Forelimb muscle (tissue), 1 donor: Measurements from ENCODE around the gene ASB18. TPM values are rescaled to one million over a fixed set of nuclear protein-coding genes. Genes with fewer than 3 reads are reported as not detected.
"Not testable (repeated sequence)": the region's sequence is repeated elsewhere in the genome, so short reads cannot be mapped to it uniquely, and the experiment has no call there.

Experiments used
- DNase-seq: peaks from one replicate; pipeline ENCODE4 v3.0.0-alpha.2; 2013; ENCODE audit warnings: low read depth
- polyA plus RNA-seq: library from polyadenylated mRNA; unstranded; fragments of 120-200 nt; gene quantifications from one replicate; pipeline ENCODE4 v1.2.1, GENCODE V29; 2013; ENCODE audit not compliant: insufficient read length

ASB18 gene
- polyA plus RNA-seq, 1 donor = 8.3 TPM

GRCh38 chr2:236286873-236287545 is 22.8 kb upstream of the ASB18 start:
- no peak for DNase-seq

- no peak for DNase-seq
Observed at GRCh38 chr2:236284208-236284607, 20.0 kb upstream of the ASB18 start.

- no peak for DNase-seq
Observed at GRCh38 chr2:236282406-236282805, 18.2 kb upstream of the ASB18 start.

- DNase-seq = no peak
Observed at GRCh38 chr2:236281423-236281822, 17.2 kb upstream of the ASB18 start.

GRCh38 chr2:236273126-236273525 is 8.9 kb upstream of the ASB18 start:
- no peak for DNase-seq

- no peak for DNase-seq
Observed at GRCh38 chr2:236271851-236272250, 7.6 kb upstream of the ASB18 start.

DNA sequence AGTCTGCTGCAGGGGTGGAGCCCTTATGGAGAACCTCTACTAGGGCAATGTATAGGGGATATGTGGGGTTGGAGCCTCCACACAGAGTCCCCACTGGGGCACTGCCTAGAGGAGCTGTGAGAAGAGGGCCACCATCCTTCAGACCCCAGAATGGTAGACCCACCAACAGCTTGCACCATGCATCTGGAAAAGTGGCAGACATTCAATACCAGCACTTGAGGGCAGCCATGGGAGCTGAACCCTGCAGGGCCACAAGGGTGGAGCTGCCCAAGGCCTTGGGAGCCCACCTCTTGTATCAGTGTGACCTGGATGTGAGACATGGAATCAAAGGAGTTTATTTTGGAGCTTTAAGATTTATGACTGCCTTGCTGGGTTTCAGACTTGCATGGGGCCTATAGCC is 5.7 kb upstream of the ASB18 start:
- not testable (repeated sequence) for DNase-seq

DNA sequence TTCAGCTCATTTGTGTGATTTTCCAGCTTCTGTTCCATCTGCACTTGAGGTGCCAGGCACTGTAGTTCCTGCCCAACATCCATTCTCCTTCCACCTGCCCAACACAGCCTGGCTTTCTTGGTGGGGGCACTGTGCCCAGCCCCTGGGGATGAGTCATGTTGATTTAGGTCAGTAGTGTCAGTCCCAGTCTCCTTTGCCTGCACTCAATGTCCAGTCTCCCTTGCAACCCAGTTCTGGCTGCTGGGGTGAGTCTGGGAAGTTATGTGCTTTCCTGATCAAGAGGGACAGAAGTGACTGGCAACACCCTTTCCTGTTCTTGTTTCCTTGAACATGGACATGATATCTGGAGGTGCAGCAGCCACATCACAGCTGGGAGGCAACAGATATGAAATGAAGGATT is 1.5 kb upstream of the ASB18 start:
- no peak for DNase-seq

- DNase-seq = no peak
Observed at GRCh38 chr2:236262238-236262637, 2.0 kb downstream of the ASB18 start.

GRCh38 chr2:236261452-236261851 is 2.8 kb downstream of the ASB18 start:
- no peak for DNase-seq

GRCh38 chr2:236259371-236259770 is 4.8 kb downstream of the ASB18 start:
- no peak for DNase-seq

DNA sequence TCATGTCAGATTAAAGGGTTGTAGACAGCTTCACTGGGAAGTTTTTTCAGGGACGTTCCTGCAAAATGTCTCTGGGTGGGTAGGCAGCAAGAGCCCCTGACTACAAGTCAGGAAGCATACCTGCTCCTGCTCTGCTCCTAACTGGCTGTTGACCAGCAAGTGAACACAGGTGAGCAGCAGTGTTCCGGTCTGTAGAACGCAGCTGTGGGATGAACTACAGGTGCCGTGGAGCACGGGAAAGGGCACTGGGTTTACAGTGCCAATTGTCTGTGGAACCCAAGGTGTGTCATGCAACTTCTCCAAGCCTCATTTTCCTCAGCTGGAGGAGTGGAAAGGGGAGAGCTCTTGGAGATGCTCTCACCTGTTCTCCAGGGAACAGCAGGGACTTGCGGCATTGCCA is 6.6 kb downstream of the ASB18 start:
- DNase-seq = no peak

DNA sequence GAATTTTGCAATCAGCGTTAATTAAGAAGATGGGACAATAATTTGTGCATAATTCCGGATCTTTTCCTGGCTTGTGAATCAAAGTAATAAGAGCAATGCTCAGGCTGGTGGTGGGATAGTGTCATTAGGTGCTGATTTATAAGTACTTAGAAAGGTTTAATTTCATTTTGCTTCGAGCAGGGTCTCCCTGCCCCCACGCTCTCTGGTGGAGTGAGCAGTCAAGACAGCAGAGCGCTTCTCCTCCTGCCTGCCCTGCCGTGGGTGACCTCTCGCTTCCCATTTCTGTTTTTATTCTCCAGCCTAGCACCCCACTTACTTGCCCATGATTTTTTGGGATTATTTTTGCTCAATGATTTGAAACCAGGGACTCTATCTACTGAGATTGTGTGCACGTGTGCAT is 7.1 kb downstream of the ASB18 start:
- DNase-seq = no peak

DNA sequence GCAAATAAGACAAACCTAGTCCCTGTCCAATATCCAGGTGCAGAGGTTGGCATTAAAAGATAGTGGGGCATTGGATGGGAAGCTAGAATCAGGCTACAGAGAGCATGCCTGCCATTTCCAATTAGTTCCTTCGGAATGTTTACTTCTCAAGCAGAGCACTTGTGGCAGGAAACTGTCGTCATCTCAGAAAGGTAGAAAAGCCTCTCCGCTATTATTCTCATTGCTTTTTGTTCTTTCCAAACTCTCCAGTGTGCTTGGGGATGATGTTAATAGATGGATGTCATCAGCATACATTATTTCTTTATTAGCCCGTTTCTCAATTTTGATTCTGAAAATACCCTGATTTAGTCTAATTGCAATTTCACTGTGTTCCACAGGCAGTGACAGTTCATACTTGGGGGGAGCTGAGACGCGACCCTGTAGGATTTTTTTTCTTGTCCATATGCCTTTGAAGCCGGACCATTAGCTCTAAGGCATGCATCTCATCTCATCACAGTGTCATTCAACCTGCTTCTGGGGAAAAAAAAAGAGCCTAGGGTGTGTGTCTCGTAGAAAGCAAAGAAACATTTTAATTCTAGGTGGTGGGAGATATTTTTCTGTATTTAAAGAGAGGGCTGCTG is 7.7 kb downstream of the ASB18 start:
- no peak for DNase-seq

DNA sequence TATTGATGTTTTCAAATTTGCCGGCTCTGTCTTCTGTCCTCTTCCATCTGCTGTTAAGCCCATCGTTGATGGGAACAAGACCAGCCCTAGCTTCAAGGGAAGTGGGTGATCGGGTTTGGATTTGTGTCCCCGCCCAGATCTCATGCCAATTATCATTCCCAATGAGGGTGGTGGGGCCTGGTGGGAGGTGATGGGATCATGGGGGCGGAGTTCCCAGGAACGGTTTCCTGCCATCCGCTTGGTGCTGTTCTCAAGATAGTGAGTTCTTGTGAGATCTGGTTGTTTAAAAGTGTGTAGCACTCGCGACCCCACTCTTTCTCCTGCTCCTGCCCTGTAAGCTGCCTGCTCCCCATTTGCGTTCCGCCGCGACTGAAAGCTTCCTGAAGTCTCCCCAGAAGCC is 9.5 kb downstream of the ASB18 start:
- DNase-seq = no peak

DNA sequence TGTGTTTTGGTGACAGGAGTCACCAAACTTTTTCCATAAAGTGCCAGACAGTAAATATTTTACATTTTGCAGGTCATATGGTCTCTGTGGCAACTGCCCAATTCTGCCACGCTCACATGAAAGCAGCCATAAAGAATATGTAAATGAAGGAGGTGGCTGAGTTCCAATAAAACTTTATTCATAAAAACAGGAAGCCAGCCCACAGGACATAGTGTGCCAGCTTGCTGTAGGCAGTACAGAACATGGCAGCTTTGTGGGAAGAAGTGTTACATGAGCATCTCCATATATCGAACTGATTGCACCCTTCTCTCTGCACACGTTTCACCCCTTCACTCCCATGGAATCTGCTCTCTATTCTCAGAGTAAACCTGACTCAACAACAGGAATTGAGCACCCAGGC is 10.2 kb downstream of the ASB18 start:
- DNase-seq = no peak

DNA sequence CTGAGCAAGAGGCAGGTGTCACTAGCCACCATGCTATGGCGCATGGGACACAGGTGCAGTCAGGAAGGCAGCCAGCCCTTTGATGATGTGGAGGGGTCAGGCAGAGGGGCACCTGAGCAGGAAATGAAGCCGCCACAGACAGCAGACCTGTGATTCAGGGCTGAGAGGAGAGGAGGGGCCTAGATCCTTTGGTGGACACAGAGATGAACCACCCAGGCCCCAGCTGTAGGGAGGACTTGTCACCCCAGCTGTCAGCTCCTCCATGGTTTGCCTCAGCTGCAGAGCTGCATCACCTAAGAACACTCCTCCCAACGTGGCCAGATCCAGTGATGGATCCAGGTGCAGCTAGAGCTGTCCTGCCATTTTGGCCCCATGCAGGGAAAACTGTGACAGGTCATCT is 11.6 kb downstream of the ASB18 start:
- no peak for DNase-seq

DNA sequence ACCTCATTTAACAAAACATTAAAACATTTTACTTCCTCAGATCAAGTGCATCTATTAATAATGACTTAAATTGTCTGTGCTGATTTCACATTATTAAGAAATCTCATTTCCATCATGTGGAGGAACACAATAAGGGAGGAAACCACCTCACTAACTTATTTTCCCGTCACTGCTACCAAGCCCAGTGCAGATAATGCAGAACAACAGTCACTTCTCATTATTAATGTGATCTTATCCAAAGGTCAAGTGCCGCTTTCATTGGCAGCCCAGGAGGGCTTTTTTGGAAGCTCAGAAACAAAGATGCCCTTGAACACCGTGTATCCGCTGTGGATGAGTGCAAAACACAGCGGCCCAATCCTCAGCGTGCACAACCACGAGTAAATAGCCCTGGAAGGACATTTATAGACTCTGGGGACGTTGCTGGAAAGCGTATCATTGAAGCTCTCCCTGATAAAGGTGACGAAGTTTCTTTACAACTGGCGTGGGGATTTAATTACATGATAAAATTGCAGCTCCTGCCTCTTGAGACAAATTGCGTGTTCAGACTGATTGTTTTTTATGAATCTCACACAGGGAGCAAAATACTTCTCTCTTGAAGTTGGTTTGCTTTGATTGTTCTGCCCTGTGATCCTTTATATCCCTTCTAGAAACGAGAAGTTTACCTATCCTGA is 13.2 kb downstream of the ASB18 start:
- no peak for DNase-seq

DNA sequence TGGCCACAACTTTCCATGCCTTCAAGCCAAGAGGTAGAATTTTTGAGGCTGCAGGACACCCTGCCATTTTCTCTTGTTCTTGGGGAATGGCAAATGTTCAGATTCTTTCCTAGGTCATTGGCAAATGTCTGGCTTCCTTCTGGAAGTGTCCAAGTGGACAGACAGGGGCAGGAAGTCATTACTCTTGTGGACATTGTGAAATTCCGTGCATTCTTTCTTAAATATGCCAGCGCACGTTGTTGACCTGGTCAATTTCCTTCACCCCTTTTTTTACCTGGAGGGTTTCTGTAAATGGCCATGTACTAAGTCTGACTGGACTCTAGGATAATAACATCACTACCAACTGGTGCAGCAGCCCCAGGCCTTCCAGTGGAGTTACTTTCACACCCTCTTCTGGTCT is 13.9 kb downstream of the ASB18 start:
- no peak for DNase-seq

DNA sequence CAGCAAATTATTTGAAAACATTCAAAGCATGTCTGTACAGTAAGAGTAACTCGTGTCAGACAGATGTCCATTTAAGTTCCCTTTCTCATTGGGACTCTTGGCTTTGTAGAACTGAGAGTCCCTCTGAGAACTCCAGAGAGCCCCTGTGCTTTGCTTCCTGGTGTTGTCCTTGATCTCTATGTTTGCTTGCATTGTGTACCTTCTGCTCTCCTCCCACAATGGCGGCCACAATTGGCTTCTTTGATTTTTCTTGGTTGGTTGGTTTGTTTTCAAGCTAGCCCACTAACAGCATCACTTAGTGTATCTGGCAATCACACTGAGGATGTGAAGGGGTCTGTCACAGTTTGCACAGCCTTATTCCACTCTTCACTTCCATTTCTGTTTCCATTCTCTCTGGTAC is 15.1 kb downstream of the ASB18 start:
- DNase-seq = no peak

- DNase-seq = no peak
Observed at GRCh38 chr2:236246711-236247246, 17.4 kb downstream of the ASB18 start.

DNA sequence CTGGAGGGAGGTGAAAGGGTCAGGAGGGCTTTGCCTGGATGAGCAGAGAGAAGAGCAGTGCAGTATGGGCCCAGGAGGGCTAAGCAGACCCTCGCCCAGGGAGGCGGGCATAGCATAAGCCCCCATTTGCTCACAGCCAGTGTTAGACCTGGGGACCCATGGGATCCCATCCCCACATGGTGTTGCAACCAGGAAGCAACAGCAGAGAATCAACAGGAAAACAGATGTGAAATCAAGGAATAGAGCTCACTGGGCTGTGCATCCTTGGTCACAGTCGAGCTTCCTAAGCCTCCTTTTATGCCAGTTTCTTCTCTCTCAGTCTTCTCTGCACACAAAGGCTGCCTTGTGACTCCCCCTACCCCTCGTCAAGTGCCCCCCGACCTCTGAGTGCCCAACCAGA is 19.9 kb downstream of the ASB18 start:
- no peak for DNase-seq

DNA sequence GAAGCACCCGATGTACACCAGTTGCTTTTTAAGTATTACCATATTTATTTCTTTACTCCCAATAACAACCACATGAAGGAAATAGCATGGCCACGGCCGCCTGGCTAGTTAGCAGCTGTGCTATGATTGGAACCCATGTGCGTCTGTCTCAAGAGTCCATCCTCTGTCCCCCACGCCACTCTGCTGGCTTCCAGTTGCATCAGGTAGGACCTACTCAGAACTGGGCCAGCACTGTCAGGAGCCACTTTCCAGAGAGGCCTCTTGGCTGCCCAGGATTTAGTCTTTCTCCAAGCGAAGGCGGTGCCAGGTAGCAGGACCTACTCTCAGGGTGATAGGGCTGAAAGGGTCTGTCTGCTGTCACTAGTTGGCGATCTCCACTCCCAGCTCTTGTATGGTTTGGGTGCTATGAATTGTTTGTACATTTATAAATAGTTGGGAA is 22.1 kb downstream of the ASB18 start:
- DNase-seq = no peak
